ENCODE measurements around the gene HNRNPUL1.

HNRNPUL1 gene

DNA sequence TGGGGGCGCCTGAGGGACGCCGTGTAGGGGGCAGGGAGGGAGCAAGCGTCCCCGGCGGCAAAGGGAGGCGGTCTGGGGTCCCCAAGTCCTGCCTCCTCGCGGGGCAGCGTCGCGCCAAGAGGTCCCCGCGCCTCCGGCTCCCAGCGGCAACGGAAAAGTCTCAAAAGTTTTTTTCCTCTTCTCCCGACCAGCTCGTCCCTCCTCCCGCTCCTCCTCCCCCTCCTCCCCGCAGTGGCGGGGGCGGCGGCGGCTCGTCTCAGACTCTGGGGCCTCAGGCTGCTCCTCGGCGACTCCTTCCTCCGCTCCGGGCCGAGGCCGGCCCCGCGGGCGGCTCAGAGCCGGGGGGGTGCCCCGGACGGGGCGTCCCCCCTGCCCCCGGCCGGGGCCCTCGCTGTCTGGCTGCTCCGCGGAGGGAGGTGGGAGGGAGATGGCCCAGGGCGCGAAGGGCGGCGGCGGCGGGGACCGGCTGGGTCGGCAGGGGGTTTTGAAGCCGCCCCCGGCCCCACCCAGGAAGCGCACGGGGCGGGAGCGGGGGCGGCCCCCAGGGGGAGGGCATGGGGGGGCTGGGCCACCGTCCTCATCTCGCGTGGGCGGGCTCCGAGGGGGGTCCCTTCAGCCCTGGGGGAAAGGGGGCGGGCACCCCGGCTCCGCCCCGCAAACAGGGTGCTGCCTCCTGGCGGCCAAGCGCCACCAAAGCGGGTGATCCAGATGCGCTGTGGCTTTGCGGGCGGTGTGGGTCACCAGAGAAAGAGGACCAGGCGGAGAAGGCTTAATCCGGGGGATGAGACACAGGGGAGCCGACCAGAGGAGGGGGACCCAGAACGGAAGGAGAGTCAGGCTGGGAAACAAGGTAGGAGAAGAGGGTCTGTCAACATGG is 89.5 kb downstream of the HNRNPUL1 start, which contains the start of gene TGFB1:
Gene TGFB1 (minus strand): TSS at position 457 of the 877 bp plus-strand sequence. CDS start 878 bp downstream, outside the sequence.
- TF ChIP-seq EGR1 (IDR thresholded peaks at IDR 0.05) (peak; percentile 95), CREB1 (IDR thresholded peaks at IDR 0.05; ENCODE audit: low read depth) (no peak), YY1 (IDR thresholded peaks at IDR 0.05; ENCODE audit: low read depth) (no peak), CEBPB (IDR thresholded peaks at IDR 0.05) (no peak), RAD21 (IDR thresholded peaks at IDR 0.05; ENCODE audit: low read depth) (peak; percentile 46; the same call in 1 of the 2 replicates), MAX (IDR thresholded peaks at IDR 0.05) (peak; percentile 50), NFIC (IDR thresholded peaks at IDR 0.05) (no peak), ZBTB7A (IDR thresholded peaks at IDR 0.05; ENCODE audit: low read depth) (peak; percentile 83), TCF12 (IDR thresholded peaks at IDR 0.05; ENCODE audit: low read depth) (peak; percentile 22; the same call in 1 of the 2 replicates), TAF1 (IDR thresholded peaks at IDR 0.05; ENCODE audit: low read depth) (no peak)
- TF ChIP-seq, protein P1, sequence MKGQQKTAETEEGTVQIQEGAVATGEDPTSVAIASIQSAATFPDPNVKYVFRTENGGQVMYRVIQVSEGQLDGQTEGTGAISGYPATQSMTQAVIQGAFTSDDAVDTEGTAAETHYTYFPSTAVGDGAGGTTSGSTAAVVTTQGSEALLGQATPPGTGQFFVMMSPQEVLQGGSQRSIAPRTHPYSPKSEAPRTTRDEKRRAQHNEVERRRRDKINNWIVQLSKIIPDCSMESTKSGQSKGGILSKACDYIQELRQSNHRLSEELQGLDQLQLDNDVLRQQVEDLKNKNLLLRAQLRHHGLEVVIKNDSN (IDR thresholded peaks at IDR 0.05), result no peak

DNA sequence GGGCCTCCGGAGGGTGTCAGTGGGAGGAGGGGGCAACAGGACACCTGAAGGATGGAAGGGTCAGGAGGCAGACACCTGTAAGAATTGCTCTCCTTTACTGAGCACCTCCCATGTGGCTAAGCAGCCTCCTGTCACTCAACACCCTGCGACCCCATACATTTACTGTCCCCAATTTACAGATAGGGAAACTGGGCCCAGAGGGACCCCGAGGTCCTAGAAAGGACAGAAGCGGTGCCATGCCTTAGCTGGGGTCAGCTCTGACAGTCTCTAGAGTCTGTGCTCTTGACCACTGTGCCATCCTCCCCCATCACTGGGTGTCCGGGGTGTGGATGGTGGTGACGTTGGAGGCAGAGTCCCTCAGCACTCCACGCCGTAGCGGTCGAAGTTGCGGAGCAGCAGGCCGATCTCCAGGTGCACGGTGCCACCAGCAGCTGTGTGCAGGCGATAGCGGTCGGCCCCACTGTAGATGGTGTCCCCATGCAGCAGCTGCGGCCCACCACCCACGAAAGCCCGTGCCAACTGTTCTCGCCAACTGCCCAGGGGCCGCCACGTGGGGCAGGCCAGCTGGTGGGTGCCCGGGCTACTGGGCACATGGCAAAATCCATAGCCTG is 90.3 kb downstream of the HNRNPUL1 start:
- no peak for TF ChIP-seq RAD21 (IDR thresholded peaks at IDR 0.05; ENCODE audit: low read depth)
- TF ChIP-seq TAF1 (IDR thresholded peaks at IDR 0.05; ENCODE audit: low read depth), result no peak
- TF ChIP-seq, protein P2, sequence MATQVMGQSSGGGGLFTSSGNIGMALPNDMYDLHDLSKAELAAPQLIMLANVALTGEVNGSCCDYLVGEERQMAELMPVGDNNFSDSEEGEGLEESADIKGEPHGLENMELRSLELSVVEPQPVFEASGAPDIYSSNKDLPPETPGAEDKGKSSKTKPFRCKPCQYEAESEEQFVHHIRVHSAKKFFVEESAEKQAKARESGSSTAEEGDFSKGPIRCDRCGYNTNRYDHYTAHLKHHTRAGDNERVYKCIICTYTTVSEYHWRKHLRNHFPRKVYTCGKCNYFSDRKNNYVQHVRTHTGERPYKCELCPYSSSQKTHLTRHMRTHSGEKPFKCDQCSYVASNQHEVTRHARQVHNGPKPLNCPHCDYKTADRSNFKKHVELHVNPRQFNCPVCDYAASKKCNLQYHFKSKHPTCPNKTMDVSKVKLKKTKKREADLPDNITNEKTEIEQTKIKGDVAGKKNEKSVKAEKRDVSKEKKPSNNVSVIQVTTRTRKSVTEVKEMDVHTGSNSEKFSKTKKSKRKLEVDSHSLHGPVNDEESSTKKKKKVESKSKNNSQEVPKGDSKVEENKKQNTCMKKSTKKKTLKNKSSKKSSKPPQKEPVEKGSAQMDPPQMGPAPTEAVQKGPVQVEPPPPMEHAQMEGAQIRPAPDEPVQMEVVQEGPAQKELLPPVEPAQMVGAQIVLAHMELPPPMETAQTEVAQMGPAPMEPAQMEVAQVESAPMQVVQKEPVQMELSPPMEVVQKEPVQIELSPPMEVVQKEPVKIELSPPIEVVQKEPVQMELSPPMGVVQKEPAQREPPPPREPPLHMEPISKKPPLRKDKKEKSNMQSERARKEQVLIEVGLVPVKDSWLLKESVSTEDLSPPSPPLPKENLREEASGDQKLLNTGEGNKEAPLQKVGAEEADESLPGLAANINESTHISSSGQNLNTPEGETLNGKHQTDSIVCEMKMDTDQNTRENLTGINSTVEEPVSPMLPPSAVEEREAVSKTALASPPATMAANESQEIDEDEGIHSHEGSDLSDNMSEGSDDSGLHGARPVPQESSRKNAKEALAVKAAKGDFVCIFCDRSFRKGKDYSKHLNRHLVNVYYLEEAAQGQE (IDR thresholded peaks at IDR 0.05; ENCODE audit: low read depth), result no peak
- TF ChIP-seq, protein P1 (IDR thresholded peaks at IDR 0.05), result no peak
- no peak for TF ChIP-seq CEBPB (IDR thresholded peaks at IDR 0.05)
- TF ChIP-seq CREB1 (IDR thresholded peaks at IDR 0.05; ENCODE audit: low read depth), result no peak

GRCh38 chr19:41355035-41355434 is 90.9 kb downstream of the HNRNPUL1 start:
- TF ChIP-seq RAD21 (IDR thresholded peaks at IDR 0.05; ENCODE audit: low read depth) (no peak), ZBTB7A (IDR thresholded peaks at IDR 0.05; ENCODE audit: low read depth) (no peak), MAX (IDR thresholded peaks at IDR 0.05) (no peak), FOXM1 (IDR thresholded peaks at IDR 0.05; ENCODE audit: borderline replicate concordance, low read depth) (no peak), NFIC (IDR thresholded peaks at IDR 0.05) (no peak), YY1 (IDR thresholded peaks at IDR 0.05; ENCODE audit: low read depth) (no peak), TAF1 (IDR thresholded peaks at IDR 0.05; ENCODE audit: low read depth) (no peak), TEAD4 (IDR thresholded peaks at IDR 0.05) (no peak), CEBPB (IDR thresholded peaks at IDR 0.05) (no peak), EP300 (IDR thresholded peaks at IDR 0.05; ENCODE audit: borderline replicate concordance) (no peak), EGR1 (IDR thresholded peaks at IDR 0.05) (no peak), TCF12 (IDR thresholded peaks at IDR 0.05; ENCODE audit: low read depth) (no peak), CREB1 (IDR thresholded peaks at IDR 0.05; ENCODE audit: low read depth) (no peak)
- TF ChIP-seq, protein P2 (IDR thresholded peaks at IDR 0.05; ENCODE audit: low read depth), result no peak
- TF ChIP-seq, protein P1 (IDR thresholded peaks at IDR 0.05), result no peak

- TF ChIP-seq, protein P1 (IDR thresholded peaks at IDR 0.05), result no peak
- TF ChIP-seq CREB1 (IDR thresholded peaks at IDR 0.05; ENCODE audit: low read depth), result no peak
- no peak for TF ChIP-seq TEAD4 (IDR thresholded peaks at IDR 0.05)
- no peak for TF ChIP-seq CEBPB (IDR thresholded peaks at IDR 0.05)
- no peak for TF ChIP-seq RAD21 (IDR thresholded peaks at IDR 0.05; ENCODE audit: low read depth)
- no peak for TF ChIP-seq TCF12 (IDR thresholded peaks at IDR 0.05; ENCODE audit: low read depth)
- TF ChIP-seq YY1 (IDR thresholded peaks at IDR 0.05; ENCODE audit: low read depth), result no peak
- TF ChIP-seq MAX (IDR thresholded peaks at IDR 0.05), result no peak
- no peak for TF ChIP-seq TAF1 (IDR thresholded peaks at IDR 0.05; ENCODE audit: low read depth)
- TF ChIP-seq ZBTB7A (IDR thresholded peaks at IDR 0.05; ENCODE audit: low read depth), result no peak
Observed at GRCh38 chr19:41355802-41356201, 91.6 kb downstream of the HNRNPUL1 start.
